Fibroblast of peridontal ligament (primary cell): Measurements from ENCODE around the gene CADM2.
"Not testable (repeated sequence)": the region's sequence is repeated elsewhere in the genome, so short reads cannot be mapped to it uniquely, and the experiment has no call there.

Experiments used
- DNase-seq: peaks from one replicate; pipeline ENCODE4 v3.0.0-alpha.2; 2010; ENCODE audit errors: extremely low read depth

Gene CADM2

GRCh38 chr3:85935171-85935570 lies 976.4 kb downstream of the CADM2 start:
- no peak for DNase-seq

- DNase-seq, result no peak
Observed at GRCh38 chr3:85939074-85939482, 980.3 kb downstream of the CADM2 start.

GRCh38 chr3:85950435-85950834 lies 991.6 kb downstream of the CADM2 start:
- DNase-seq, result no peak

GRCh38 chr3:85960793-85961192 lies 1002.0 kb downstream of the CADM2 start:
- no peak for DNase-seq

GRCh38 chr3:85977615-85978338 lies 1019.0 kb downstream of the CADM2 start:
- no peak for DNase-seq

GRCh38 chr3:85979034-85979433 lies 1020.2 kb downstream of the CADM2 start:
- DNase-seq, result no peak

- not testable (repeated sequence) for DNase-seq
Observed at GRCh38 chr3:85989581-85989980, 1030.8 kb downstream of the CADM2 start.

- DNase-seq, result no peak
Observed at GRCh38 chr3:86029590-86029989, 1070.8 kb downstream of the CADM2 start.

GRCh38 chr3:86037916-86038315 lies 1079.1 kb downstream of the CADM2 start:
- no peak for DNase-seq

- DNase-seq, result no peak
Observed at GRCh38 chr3:86046436-86047136, 1087.8 kb downstream of the CADM2 start.

GRCh38 chr3:86047161-86047560 lies 1088.4 kb downstream of the CADM2 start:
- DNase-seq, result no peak

- no peak for DNase-seq
Observed at GRCh38 chr3:86051058-86051457, 1092.3 kb downstream of the CADM2 start.

- DNase-seq, result no peak
Observed at GRCh38 chr3:86056032-86056431, 1097.2 kb downstream of the CADM2 start.

- DNase-seq, result no peak
Observed at GRCh38 chr3:86056962-86057361, 1098.2 kb downstream of the CADM2 start.

GRCh38 chr3:86073799-86074198 lies 1115.0 kb downstream of the CADM2 start:
- DNase-seq, result no peak

GRCh38 chr3:86087160-86087871 lies 1128.5 kb downstream of the CADM2 start:
- no peak for DNase-seq

GRCh38 chr3:86104154-86104553 lies 1145.4 kb downstream of the CADM2 start:
- DNase-seq, result no peak

- no peak for DNase-seq
Observed at GRCh38 chr3:86109434-86109833, 1150.6 kb downstream of the CADM2 start.
